GM18508 (cell line): ENCODE results near the gene RBM22.

ENCODE experiments used
- ATAC-seq: cut with Tn5 transposase; IDR thresholded peaks from one replicate; pipeline ENCODE4 v1.9.1; 2021; ENCODE audit warnings: moderate number of reproducible peaks; ENCODE audit not compliant: insufficient read depth, unreplicated experiment

The RBM22 gene

DNA sequence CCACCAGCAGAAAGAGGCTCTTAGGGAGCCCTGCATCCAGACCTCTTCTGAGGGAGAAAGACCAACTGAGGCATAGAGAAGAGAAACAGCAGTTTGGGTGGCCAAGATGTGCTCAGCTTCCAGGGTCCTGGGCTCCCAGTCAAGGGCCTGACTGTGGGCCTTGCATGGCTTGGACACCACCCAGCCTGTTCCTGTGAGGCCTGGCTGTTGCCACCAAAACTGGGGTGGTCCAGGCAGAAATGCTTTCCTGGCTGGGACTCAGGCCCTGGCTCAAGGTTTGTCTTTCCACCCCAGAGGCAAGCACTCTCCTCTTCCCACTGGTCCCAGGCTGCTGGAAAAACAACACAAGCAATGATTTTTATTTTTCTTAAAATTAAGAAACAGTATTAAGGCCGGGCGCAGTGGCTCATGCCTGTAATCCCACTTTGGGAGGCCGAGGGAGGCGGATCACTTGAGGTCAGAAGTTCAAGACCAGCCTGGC is 26.5 kb downstream of the RBM22 start:
- no peak for ATAC-seq

DNA sequence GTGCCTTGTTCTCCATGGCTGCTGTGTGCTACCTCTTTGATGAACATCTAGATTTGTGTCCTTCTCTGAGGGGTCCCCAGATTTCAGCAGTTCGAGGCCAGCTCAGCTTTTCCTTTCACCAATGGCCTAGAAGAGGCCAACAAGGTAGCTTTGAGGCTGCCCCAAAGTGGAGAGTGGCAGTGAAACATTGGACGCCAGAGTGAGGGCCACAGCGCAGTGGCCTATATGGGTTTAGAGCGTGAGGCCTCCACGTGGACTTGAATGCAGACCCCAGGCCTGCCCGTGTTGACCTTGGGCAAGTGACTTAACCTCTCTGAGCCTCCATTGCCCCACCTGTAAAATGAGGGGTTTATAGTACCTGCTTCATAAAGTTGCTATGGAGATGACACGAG is 28.0 kb downstream of the RBM22 start:
- no peak for ATAC-seq

DNA sequence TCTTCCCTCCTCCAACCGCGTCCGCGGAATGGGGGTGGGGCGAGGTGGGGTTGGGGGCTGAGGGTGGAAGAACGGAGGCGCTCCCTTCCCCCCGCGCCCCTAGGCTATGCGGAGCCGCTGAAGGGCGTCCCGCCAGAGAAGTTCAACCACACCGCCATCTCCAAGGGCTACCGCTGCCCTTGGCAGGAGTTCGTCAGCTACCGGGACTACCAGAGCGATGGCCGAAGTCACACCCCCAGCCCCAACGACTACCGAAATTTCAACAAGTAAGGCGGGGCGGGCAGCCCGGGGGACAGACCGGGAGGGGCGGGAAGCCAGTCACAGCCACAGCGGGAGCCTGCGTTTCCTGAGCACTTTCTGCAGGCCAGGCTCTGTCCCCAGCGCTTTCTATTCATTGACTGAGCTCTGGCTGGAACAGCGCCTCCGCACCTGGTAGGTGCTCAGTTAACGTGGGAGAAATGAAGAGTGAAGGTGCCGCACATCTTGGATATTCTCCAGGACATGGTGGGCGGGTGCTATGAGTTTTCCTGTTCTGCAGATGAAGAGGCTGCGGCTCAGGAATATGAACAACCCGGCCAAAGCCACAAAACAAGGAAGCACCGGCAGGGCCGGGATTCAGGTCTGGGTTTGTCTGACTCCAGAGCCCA is 28.5 kb downstream of the RBM22 start:
- ATAC-seq: no peak

DNA sequence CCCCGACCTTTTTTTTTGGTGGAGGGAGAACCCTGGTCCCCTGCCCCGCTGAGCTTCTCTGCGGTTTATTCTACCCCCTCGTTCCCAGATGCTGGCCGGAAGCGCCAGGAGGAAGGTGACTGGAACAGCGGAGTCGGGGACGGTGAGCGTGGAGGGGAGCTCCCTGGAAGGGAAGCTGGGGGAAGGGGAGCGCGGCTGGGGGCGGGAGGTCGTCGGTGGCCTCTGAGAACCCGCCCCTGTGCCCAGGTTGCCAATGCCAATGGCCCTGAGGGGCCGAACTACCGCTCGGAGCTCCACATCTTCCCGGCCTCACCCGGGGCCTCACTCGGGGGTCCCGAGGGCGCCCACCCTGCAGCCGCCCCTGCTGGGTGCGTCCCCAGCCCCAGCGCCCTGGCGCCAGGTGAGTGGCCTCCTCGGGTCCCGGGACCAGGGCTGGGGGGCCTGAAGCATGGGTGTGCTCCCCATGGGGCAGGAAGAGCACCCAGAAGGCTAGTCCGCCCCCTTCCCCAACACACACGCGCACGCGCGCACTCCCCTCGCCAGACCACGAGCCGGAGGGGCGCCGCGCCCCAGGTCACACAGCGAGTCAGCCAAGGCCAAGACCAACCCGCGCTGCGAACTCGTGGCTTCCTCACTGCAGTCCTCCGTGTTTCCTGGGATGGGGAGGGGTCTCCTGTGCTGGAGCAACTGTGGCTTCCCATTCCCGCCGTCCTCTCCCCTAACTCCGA is 29.2 kb downstream of the RBM22 start:
- ATAC-seq: no peak

DNA sequence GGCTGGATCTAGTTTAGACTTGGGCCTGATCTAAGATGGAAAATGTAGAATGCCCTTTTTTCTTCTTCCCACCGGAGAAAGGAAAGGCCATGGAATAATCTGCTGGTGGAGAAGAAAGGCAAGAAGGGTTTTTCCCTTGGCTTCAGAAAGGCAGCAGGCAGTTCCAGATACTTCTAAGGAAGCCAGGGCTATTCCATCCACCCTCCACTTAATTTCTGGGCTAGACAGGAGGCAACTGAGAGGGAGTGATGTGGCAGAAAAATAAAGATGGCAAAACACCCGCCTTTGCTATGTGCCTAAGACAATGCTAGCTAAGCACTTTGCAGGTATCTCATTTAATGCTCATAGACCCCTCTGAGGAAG is 29.9 kb downstream of the RBM22 start:
- ATAC-seq: no peak

DNA sequence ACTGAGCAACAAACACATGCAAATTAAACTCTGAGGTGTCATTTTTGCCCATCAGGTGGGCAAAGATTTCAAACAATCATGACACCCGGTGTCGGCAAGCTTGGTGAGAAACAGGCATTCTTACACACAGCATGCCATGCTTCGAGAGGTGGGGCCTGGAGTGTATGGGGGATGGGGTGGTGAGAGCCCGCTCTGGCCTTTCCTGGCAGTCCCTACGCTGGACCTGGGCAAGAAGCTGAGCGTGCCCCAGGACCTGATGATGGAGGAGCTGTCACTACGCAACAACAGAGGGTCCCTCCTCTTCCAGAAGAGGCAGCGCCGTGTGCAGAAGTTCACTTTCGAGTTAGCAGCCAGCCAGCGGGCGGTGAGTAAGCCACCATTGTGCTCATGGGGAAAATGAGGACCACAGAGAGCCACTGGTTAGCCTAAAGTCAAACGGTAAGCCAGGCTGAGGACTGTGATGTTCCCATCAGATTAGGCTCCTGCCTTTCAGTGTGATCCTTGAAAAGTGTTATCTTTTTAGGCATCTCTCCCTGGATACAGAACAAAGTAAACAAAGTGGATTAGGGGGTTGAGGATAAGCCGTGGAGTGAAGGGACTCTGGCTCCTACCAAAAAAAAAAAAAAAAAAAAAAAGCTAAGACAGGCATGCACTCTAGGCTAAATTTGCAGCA is 30.5 kb downstream of the RBM22 start:
- ATAC-seq: no peak

DNA sequence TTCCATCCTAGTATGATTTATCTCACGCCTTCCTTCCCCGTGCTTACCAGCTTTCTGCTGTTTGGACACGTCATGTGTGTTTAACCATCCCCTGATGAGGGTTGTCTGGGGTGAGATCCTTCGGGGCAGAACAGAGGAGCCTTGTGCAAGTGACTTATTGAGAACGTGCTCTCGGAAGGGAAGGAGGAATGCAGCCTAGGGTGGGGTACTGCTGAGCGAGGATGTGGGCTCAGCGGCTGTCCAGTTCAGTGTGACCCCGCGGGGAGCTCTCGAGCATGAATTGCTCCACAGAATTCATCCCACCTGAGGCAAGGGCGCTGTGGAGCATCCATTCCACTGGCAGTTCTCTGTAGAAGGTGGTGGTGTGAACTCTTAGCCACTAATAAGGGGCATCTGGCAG is 35.8 kb downstream of the RBM22 start:
- no peak for ATAC-seq

DNA sequence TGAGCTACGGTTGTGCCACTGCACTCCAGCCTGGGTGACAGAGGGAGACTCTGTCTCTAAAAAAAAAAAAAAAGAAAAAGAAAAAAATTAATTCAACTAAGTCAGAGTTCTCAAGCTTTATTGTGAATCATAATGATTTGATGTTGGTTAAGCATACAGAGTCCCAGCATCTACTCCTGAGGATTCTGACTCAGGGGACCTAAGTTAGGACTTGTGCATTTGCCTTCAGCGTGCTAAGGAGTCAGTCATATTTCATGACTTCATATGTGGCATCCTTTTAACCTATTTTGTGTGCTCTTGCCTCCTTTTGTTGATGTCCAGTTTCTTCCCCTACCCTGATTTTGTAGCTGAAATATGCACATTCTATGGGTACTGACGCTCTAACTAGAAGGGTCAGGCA is 36.9 kb downstream of the RBM22 start:
- no peak for ATAC-seq

DNA sequence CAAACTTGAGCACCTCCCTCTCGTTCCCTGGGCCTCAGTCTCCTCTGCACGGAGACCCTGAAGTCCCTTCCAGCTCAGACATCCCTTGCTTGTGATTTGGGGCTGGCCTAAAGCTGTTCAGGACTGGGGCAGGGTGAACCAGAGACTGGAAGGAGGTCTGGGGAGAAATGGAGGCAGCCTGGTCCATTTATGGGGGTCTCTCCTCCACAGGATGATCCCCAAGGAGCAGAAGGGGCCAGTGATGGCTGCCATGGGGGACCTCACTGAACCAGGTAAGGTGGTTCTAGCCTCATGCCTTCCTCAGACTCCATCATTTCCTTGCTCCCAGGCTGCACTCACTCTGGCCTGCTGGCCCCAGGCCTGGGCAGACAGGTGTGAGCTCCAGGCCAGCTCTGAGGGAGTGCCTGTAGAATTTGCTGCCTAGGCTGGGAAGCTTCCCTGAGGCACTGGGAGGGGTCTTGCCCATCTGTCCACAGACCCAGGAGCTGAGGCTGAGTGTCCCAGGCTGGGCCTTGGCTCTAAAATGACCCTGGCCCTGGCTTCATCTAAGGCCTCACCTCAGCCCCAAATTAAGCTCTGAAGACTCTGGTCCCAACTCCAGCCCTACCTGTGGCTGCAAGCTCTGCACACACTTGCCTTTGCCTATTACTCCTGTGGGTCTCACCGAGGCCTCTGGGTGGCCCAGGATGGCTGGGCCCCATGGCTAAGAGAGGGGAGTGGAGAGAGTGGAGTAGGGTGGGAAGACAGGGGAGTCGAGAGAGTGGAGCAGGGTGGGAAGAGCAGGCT is 37.9 kb downstream of the RBM22 start:
- ATAC-seq: no peak

DNA sequence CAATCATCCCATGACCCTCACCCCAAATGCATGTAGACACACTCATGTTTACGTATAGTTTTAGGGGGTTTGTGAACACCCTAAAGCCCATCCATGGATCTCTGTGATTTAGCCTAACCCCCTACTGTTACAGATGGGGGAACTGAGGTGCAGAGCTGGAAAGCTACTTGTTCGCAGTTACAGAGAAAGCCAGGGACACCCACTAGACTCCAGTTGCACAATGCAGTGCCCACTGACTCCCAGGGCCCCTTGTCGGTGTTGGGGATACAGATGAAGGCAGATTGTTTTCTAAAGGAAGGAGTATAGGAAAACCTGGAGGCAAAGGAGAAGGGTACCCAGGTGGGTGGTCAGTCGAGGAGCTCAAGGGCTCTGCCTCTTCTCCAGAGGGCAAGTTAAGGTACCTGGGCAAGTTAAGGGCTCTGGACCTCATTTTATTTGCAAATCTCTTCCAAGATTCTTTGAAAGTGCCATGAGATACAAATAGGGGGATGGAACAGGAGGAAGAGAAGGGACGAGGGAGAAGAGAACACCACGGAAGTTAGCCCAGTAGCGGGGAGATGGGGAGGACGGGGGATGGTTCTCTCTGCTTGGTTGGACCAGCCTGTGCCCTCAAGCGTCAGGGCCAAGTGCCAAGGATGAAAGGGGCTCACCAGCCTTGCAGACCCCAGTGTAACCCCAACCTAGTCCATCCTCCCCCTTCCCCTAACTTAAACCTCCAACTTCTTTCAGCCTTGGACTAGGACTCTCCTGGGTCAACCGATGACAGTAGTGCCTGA is 38.9 kb downstream of the RBM22 start:
- ATAC-seq: no peak

DNA sequence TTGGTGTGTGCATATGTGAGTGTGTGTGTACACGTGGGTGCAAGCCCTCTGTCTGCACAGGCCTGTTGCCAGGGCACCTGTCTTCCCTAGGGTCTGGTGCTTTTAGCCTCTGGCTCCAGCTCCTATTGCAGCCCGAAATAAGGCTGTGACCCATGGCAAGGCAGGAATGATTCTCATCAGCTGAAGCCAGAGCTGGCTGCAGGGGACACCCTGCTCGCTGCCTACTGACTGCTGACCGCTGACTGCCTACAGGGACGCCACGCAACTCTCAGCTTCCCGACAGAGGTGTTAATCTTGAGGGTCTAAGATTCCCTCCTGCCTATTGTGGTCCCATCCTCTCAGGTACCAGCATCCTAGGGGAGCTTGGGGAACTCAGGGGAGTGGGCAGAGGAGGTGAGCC is 39.8 kb downstream of the RBM22 start, which contains the start of gene MYOZ3:
Gene MYOZ3, plus strand, starts transcription at position 166 of the 400 bp plus-strand sequence. CDS start 1,691 bp downstream, outside the sequence.
- no peak for ATAC-seq

DNA sequence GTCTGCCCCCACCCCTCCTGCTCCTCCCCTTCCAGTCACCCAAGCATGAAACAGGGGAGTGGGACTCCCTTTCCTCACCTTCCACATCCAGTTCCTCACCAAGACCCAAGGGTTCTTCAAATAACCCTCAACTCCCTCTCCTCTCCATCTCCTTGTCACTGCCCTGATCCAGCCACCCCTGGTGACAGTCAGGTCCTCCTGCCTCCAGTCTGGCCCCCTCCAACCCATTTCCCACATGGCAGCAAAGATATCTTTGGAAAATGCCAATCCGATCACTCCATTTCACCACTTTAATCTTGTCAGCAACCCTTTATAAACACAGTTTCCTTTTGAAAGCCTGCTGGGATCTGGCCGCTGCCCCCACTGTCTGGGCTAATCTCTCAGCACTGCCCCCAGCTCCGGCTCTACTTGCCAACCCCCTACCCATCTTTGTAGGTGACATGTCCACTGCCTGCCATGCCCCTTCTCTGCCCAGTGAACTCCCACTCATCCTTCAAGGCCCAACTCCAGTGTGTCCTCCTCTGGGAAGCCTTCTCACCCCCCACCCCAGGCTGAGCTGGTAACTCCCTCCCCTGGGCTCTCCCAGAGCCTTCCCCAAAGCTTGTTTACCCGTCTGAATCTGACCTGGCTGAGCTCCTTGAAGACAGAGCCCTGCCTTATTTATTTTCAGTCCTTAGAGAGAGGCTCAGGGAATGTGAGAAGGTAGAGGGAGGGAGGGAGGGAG is 40.6 kb downstream of the RBM22 start:
- no peak for ATAC-seq

DNA sequence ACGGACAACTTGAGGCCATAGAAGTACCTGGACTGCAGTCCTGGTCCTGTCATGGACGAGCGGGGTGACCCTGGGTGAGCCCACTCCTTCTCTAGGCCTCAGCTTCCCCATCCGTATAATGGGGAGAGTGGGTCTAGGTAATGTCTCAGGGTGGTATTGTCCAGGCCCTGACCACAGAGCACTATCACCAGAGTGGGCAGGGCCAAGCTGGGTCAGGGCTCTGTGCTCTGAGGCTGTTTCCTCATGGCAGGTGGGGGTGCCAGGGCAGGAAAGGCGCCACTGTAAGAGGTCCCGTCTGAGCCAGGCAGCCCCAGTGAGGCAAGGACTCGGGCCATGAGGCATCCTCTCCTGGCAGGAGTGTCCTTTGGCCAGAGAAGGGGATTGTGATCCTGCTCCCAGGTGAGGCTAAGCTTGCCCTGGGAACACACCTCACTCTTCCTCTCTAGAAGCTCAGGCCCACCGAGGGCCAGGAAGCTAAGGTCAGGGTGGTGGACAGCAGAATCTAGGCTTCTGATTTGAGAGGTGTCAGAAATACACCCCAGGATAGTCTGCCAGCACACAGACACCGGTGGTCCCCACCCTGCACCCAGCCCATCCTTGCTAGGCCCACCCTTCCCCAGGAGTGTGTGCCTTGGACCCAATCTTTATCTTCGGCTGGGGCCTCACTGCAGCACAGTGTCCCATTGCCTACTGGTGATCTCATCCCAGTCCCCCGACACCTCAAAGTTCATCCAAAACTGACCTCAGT is 41.3 kb downstream of the RBM22 start:
- ATAC-seq: no peak

DNA sequence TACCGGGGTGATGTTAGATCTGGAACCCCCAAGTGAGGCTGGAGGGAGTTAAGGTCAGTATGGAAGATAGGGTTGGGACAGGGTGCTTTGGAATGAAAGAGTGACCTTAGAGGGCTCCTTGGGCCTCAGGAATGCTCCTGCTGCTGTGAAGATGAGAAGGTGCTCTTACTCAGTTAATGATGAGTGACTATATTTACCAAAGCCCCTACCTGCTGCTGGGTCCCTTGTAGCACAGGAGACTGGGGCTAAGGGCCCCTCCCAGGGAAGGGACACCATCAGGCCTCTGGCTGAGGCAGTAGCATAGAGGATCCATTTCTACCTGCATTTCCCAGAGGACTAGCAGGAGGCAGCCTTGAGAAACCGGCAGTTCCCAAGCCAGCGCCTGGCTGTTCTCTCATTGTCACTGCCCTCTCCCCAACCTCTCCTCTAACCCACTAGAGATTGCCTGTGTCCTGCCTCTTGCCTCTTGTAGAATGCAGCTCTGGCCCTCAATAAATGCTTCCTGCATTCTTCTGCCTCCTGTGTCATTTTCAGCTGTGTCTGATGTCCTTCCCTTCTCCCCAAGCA is 42.1 kb downstream of the RBM22 start:
- ATAC-seq: no peak

DNA sequence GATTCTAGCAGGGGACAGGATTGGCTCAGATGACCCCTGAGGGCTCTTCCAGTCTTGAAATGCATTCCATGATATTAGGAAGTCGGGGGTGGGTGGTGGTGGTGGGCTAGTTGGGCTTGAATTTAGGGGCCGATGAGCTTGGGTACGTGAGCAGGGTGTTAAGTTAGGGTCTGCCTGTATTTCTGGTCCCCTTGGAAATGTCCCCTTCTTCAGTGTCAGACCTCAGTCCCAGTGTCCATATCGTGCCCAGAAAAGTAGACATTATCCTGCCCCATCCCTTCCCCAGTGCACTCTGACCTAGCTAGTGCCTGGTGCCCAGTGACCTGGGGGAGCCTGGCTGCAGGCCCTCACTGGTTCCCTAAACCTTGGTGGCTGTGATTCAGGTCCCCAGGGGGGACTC is 42.7 kb downstream of the RBM22 start:
- no peak for ATAC-seq

DNA sequence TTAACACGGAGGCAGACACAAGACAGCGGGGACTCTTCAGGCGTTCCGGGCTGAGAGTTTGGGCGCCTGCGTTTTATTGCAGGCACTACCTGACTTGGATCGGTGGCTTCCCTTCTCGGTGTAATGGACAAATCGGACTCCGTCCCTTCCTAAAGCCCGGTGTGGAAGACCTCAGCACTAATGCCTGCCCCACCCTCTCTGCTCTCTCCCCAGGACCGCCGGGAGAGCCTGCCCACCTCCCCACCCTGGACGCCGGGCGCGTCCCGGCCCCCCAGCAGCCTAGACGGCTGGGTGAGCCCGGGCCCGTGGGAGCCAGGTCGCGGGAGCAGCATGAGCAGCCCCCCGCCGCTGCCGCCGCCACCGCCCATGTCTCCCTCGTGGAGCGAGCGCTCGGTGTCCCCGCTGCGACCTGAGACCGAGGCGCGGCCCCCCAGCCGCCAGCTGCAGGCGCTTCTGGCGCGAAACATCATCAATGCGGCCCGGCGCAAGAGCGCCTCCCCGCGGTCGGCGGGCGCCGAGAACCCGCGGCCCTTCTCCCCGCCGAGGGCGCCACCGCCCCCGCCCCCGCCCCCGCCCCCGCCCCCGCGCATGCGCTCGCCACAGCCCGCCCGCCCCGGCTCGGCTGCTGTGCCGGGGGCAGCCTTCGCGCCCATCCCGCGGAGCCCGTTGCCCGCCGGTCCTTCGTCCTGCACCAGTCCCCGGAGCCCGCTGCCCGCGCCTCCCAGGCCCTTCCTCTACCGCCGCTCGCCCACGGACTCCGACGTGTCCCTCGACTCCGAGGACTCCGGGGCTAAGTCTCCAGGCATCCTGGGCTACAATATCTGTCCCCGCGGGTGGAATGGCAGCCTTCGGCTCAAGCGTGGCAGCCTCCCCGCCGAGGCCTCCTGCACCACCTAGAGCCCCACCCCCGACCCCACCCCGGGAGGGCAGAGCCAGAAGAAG is 44.4 kb downstream of the RBM22 start:
- ATAC-seq: no peak

DNA sequence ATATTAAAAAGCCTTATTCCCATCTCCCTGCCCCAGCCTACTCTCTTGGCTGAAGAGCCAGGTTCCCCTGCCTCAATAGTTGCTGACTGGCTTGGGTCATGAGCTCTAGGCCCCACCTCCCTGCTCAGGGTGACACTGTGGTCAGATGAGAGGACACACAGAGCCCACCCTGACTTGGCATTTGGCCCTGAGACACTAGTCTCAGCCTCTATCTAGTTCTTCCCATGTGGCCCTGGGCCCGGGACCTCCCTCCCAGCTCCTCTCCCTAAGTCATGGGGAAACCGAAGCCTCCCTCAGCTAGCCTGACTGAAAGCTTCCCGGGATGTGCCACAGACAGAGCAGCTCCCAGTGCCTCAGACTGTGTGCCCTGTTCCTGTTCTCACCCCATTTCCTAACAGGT is 45.6 kb downstream of the RBM22 start:
- no peak for ATAC-seq
